Endodermal cell (in vitro differentiated cells): ENCODE measurements around the gene COL9A2. TPM values are rescaled to one million over a fixed set of nuclear protein-coding genes. Genes with fewer than 3 reads are reported as not detected.

Source experiments
- DNase-seq: peaks from one replicate; pipeline ENCODE4 v3.0.0-alpha.2; 2017
- H3K27ac ChIP-seq: 2 replicates; pipeline ENCODE4 v1.5.1; 2013; ENCODE audit warnings: mild to moderate bottlenecking, low read depth, low read length, moderate library complexity
- H3K27me3 ChIP-seq: 2 replicates; pipeline ENCODE4 v1.6.1; 2013; ENCODE audit warnings: mild to moderate bottlenecking, low read length, moderate library complexity; ENCODE audit not compliant: insufficient read depth, control insufficient read depth, poor library complexity, severe bottlenecking
- H3K36me3 ChIP-seq: 2 replicates; pipeline ENCODE4 v1.7.0; 2013; ENCODE audit warnings: mild to moderate bottlenecking, low read length, moderate library complexity; ENCODE audit not compliant: control insufficient read depth, insufficient read depth
- H3K4me1 ChIP-seq: one replicate; pipeline ENCODE4 v1.7.0; 2013; ENCODE audit warnings: low read length; ENCODE audit not compliant: control insufficient read depth, insufficient read depth
- H3K4me3 ChIP-seq: 2 replicates; pipeline ENCODE4 v1.5.1; 2013; ENCODE audit warnings: mild to moderate bottlenecking, low read length, moderate library complexity
- H3K9ac ChIP-seq: 2 replicates; pipeline ENCODE4 v1.6.1; 2013; ENCODE audit warnings: mild to moderate bottlenecking, low read length, moderate library complexity; ENCODE audit not compliant: poor library complexity, severe bottlenecking; ENCODE audit errors: extremely low read depth
- H3K9me3 ChIP-seq: 2 replicates; pipeline ENCODE4 v1.6.1; 2013; ENCODE audit warnings: mild to moderate bottlenecking, low read length, moderate library complexity; ENCODE audit not compliant: control insufficient read depth
- H3K27ac Mint-ChIP-seq: 2 replicates; pipeline ENCODE4 v1.8.0; 2020; ENCODE audit warnings: mixed read lengths
- H3K27me3 Mint-ChIP-seq: 2 replicates; pipeline ENCODE4 v1.8.0; 2021; ENCODE audit warnings: mild to moderate bottlenecking, mixed read lengths; ENCODE audit not compliant: insufficient read depth
- H3K36me3 Mint-ChIP-seq: 2 replicates; pipeline ENCODE4 v1.8.0; 2020; ENCODE audit warnings: low read depth, mixed read lengths
- H3K4me1 Mint-ChIP-seq: 2 replicates; pipeline ENCODE4 v1.8.0; 2020; ENCODE audit warnings: mixed read lengths
- H3K4me3 Mint-ChIP-seq: 2 replicates; pipeline ENCODE4 v1.8.0; 2020; ENCODE audit warnings: mild to moderate bottlenecking, moderate library complexity, mixed read lengths
- H3K9me3 Mint-ChIP-seq: 2 replicates; pipeline ENCODE4 v1.8.0; 2020; ENCODE audit warnings: mild to moderate bottlenecking, mixed read lengths
- CTCF ChIP-seq: fragments of 200-600 bp; sonication (generic); conservative IDR thresholded peaks from 2 replicates; pipeline ENCODE4 v1.5.0; 2021; ENCODE audit warnings: antibody characterized with exemption, mild to moderate bottlenecking
- WGBS, 2 experiments: methylation state at CpG; one replicate each; pipeline versions ENCODE4 v1.1.5 to v1.1.7; 2013; ENCODE audit warnings: missing lambda C conversion rate in 2 of 2, mixed read lengths in 1 of 2; ENCODE audit not compliant: insufficient coverage in 1 of 2, insufficient read length in 1 of 2; 5-methylcytosine and 5-hydroxymethylcytosine counted together
- total RNA-seq, 2 donors: library from RNA; stranded (reverse); fragmentation: NEBNext Ultra II Directional in 1 of 2; extraction: Animal tissue kit (Norgen Biotek cat#: 25700) in 1 of 2; gene quantifications; 2 replicates in 1 of 2; 3 replicates in 1 of 2; pipeline ENCODE4 v1.2.1, GENCODE V29; 2021

The COL9A2 gene
- total RNA-seq, 2 donors from 2014 or later = 295 to 470 TPM

DNA sequence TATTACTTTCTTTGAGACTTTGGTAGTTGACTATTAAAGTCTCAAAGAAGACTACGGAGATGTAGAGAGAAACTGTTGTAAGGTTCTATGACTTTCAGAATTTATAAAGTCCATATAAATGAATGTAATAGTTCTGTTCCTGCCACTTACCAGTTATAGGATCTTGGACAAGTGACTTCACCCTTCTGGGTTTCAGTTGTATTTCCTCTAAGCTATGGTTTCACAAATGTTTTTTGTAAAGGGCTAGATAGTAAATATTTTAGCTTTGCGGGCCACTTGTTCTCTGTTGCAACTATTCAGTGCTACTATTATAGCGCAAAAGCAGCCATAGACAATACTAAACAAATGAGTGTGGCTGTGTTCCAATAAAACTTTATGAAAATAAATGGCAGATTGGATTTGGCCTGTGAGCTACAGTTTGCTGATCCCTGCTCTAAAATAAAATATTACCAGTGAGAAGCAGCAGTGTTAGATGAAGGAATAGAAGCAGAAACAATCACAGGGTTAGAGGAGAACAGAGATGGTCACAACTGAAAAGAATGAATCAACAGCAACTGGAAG is 44.4 kb downstream of the COL9A2 start:
- Histone ChIP-seq H3K27ac (no peak overlapping the region), H3K9ac (no peak overlapping the region), H3K4me1 (no peaks in the 10 kb centered on the region), H3K4me3 (no peak overlapping the region), H3K27me3 (no peaks in the 10 kb centered on the region), H3K9me3 (no peaks in the 10 kb centered on the region), H3K36me3 (peaks cover 78% of the 10 kb centered on the region)
- TF ChIP-seq CTCF = no peak
- no peaks in the 10 kb centered on the region for H3K9me3 Mint-ChIP-seq
- no peak overlapping the region for H3K4me3 Mint-ChIP-seq
- H3K27ac Mint-ChIP-seq = no peak overlapping the region
- 94 to 100% methylated on average over 1 to 3 of the region's 3 CpGs for WGBS, 2 experiments
- H3K36me3 Mint-ChIP-seq = peaks cover 68% of the 10 kb centered on the region
- no peaks in the 10 kb centered on the region for H3K4me1 Mint-ChIP-seq
- DNase-seq = no peak
- no peaks in the 10 kb centered on the region for H3K27me3 Mint-ChIP-seq

GRCh38 chr1:40270152-40270834 is 46.8 kb downstream of the COL9A2 start:
- no peak for DNase-seq
- Histone ChIP-seq H3K9me3 (no peaks in the 10 kb centered on the region), H3K9ac (no peak overlapping the region), H3K4me1 (no peaks in the 10 kb centered on the region), H3K27ac (no peak overlapping the region), H3K36me3 (peaks cover 78% of the 10 kb centered on the region), H3K4me3 (no peak overlapping the region), H3K27me3 (no peaks in the 10 kb centered on the region)
- no peak for TF ChIP-seq CTCF
- no peak overlapping the region for H3K27ac Mint-ChIP-seq
- H3K4me3 Mint-ChIP-seq = no peak overlapping the region
- H3K27me3 Mint-ChIP-seq = no peaks in the 10 kb centered on the region
- H3K4me1 Mint-ChIP-seq = no peaks in the 10 kb centered on the region
- H3K9me3 Mint-ChIP-seq = no peaks in the 10 kb centered on the region
- peaks cover 63% of the 10 kb centered on the region for H3K36me3 Mint-ChIP-seq
- 91 to 92% methylated on average over 2 to 3 of the region's 3 CpGs for WGBS, 2 experiments

DNA sequence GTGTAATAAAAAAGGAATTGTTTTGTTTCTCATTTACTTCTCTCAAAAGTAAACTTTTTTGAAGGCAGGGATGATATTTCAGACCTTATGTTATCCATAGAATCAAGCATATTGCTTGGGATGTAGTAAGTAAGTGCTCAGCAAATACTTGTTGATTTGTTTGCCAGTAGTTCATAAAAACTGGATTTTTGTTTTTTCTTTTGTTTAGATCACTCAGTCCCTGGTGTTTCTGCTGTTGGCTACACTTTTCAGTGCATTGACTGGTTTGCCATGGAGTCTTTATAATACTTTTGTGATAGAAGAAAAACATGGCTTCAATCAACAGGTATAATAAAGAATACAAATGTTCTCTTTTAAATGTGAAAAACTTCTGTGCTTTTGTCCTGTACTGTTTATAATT is 48.9 kb downstream of the COL9A2 start:
- no peaks in the 10 kb centered on the region for H3K27me3 Mint-ChIP-seq
- H3K27ac Mint-ChIP-seq = no peak overlapping the region
- no peak for DNase-seq
- Histone ChIP-seq H3K4me1 (no peaks in the 10 kb centered on the region), H3K36me3 (peaks cover 81% of the 10 kb centered on the region), H3K9ac (no peak overlapping the region), H3K9me3 (no peaks in the 10 kb centered on the region), H3K27ac (no peak overlapping the region), H3K4me3 (no peak overlapping the region), H3K27me3 (no peaks in the 10 kb centered on the region)
- no peak overlapping the region for H3K4me3 Mint-ChIP-seq
- no peaks in the 10 kb centered on the region for H3K4me1 Mint-ChIP-seq
- H3K36me3 Mint-ChIP-seq = peaks cover 55% of the 10 kb centered on the region
- no peaks in the 10 kb centered on the region for H3K9me3 Mint-ChIP-seq
- no peak for TF ChIP-seq CTCF
